ENCODE data around the gene LRRC8B. TPM values are rescaled to one million over a fixed set of nuclear protein-coding genes. Genes with fewer than 3 reads are reported as not detected.

The LRRC8B gene
- polyA plus RNA-seq, 2 of the 4 experiments (the other 2 are of a cell fraction), result 3.2 to 10.3 TPM

- TF ChIP-seq BCL3 (IDR thresholded peaks at IDR 0.05) (no peak), NR3C1 (IDR thresholded peaks at IDR 0.05) (no peak), FOXS1 (CRISPR knock-in tag; IDR thresholded peaks at IDR 0.05) (no peak), NFE2L2 (conservative IDR thresholded peaks at IDR 0.05; ENCODE audit: low read length) (no peak)
- TF ChIP-seq, protein P1, sequence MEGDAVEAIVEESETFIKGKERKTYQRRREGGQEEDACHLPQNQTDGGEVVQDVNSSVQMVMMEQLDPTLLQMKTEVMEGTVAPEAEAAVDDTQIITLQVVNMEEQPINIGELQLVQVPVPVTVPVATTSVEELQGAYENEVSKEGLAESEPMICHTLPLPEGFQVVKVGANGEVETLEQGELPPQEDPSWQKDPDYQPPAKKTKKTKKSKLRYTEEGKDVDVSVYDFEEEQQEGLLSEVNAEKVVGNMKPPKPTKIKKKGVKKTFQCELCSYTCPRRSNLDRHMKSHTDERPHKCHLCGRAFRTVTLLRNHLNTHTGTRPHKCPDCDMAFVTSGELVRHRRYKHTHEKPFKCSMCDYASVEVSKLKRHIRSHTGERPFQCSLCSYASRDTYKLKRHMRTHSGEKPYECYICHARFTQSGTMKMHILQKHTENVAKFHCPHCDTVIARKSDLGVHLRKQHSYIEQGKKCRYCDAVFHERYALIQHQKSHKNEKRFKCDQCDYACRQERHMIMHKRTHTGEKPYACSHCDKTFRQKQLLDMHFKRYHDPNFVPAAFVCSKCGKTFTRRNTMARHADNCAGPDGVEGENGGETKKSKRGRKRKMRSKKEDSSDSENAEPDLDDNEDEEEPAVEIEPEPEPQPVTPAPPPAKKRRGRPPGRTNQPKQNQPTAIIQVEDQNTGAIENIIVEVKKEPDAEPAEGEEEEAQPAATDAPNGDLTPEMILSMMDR (IDR thresholded peaks at IDR 0.05), result no peak
Measured at GRCh38 chr1:89604414-89604735, 79.7 kb downstream of the LRRC8B start (continued).

GRCh38 chr1:89605692-89606091 lies 81.1 kb downstream of the LRRC8B start:
- Histone ChIP-seq H3K9me3 (no peaks in the 10 kb centered on the region), H3K4me3 (no peak overlapping the region), H3K4me2 (no peak overlapping the region), H3K27ac (no peak overlapping the region), H3K4me1 (peaks cover 6% of the 10 kb centered on the region; the same call in 1 of the 3 replicates)
- 80% methylated on average over 2 of the region's 2 CpGs for WGBS (ENCODE audit: missing lambda C conversion rate)
- no peak for FAIRE-seq
- no peak for TF ChIP-seq CHD4 (IDR thresholded peaks at IDR 0.05; ENCODE audit: borderline replicate concordance)
- TF ChIP-seq FOSB (CRISPR knock-in tag; IDR thresholded peaks at IDR 0.05), result no peak
- POLR2A ChIA-PET, result no interaction called here
- no peak for ATAC-seq
- no peak for DNase-seq (ENCODE audit: low read depth in 1 of 2, low spot score in 1 of 2)
- CTCF ChIA-PET, result interaction anchor here (3.1 to 3.2 kb wide), 2 partner anchors 122 to 157 kb away, joined by 11 to 13 read pairs; no protein-coding TSS in a partner anchor

DNA sequence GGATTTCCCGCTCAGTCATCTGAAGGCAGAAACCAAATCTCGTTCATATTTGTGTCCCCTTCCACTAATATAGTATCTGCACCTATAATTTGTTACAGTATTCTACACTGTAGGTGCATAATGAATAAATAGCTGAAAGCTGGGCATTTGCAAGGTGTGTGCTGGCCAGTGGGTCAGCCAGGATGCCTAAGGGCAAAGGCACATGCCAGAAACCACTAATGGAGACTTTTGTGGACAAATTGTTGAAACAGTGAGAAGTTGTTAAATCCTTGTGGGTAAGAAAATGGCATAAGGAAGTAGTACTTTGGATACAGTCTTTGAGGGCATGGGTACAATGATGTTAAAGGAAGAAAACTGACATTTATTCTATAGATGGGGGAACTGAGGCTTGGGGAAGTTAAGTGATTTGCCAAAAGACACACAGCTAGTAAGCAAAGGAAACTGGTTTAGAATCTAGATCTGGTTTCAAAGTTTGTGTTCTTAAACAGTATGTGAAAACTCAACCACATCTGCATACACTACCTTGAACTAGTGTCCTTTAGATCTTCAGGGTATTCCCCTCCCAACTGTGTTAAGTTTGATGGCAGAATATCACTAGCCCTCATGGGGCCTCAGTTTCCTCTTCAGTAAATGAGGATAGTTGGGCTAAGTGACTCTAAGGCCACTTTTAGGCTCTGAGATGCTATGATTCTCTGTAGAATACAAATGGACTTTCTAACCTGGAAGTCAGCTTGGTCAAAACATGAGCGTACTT lies 81.8 kb downstream of the LRRC8B start:
- POLR2A ChIA-PET, result no interaction called here
- Histone ChIP-seq H3K4me2 (no peak overlapping the region), H3K4me1 (peaks cover 6% of the 10 kb centered on the region; the same call in 1 of the 3 replicates), H3K9me3 (no peaks in the 10 kb centered on the region), H3K27ac (no peak overlapping the region), H3K4me3 (no peak overlapping the region)
- 90% methylated on average over 3 of the region's 3 CpGs for WGBS (ENCODE audit: missing lambda C conversion rate)
- TF ChIP-seq FOSB (CRISPR knock-in tag; IDR thresholded peaks at IDR 0.05) (no peak), RNF2 (IDR thresholded peaks at IDR 0.05; ENCODE audit: borderline replicate concordance, low read depth) (no peak), NPAS2 (CRISPR knock-in tag; IDR thresholded peaks at IDR 0.05; ENCODE audit: borderline replicate concordance) (no peak), NFE2L2 (conservative IDR thresholded peaks at IDR 0.05; ENCODE audit: low read length) (no peak), PHF8 (IDR thresholded peaks at IDR 0.05; ENCODE audit: borderline replicate concordance, low read depth) (no peak), ZFP36 (IDR thresholded peaks at IDR 0.05; ENCODE audit: borderline replicate concordance, partially characterized antibody) (no peak), JUN (IDR thresholded peaks at IDR 0.05) (no peak), FOXS1 (CRISPR knock-in tag; IDR thresholded peaks at IDR 0.05) (no peak), MYC (IDR thresholded peaks at IDR 0.05; ENCODE audit: borderline replicate concordance, low read length) (no peak), EP300 (IDR thresholded peaks at IDR 0.05) (no peak), CBX2 (IDR thresholded peaks at IDR 0.05; ENCODE audit: borderline replicate concordance, low read depth) (no peak), GATA3 (IDR thresholded peaks at IDR 0.05; ENCODE audit: borderline replicate concordance) (no peak), BCL3 (IDR thresholded peaks at IDR 0.05) (no peak), CHD2 (IDR thresholded peaks at IDR 0.05; ENCODE audit: low read length, partially characterized antibody) (no peak), KDM1A (IDR thresholded peaks at IDR 0.05; ENCODE audit: low read depth) (no peak)
- TF ChIP-seq, protein P2, sequence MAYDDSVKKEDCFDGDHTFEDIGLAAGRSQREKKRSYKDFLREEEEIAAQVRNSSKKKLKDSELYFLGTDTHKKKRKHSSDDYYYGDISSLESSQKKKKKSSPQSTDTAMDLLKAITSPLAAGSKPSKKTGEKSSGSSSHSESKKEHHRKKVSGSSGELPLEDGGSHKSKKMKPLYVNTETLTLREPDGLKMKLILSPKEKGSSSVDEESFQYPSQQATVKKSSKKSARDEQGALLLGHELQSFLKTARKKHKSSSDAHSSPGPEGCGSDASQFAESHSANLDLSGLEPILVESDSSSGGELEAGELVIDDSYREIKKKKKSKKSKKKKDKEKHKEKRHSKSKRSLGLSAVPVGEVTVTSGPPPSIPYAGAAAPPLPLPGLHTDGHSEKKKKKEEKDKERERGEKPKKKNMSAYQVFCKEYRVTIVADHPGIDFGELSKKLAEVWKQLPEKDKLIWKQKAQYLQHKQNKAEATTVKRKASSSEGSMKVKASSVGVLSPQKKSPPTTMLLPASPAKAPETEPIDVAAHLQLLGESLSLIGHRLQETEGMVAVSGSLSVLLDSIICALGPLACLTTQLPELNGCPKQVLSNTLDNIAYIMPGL (CRISPR knock-in tag; IDR thresholded peaks at IDR 0.05; ENCODE audit: borderline replicate concordance), result no peak
- FAIRE-seq (no peak), ATAC-seq (no peak), DNase-seq (ENCODE audit: low read depth in 1 of 2, low spot score in 1 of 2) (no peak)
- CTCF ChIA-PET, result no interaction called here

Data from A549 (cell line).